ENCODE data around the gene ITCH.

GRCh38 chr20:34495916-34496315 lies 132.8 kb downstream of the ITCH start:
- no peak for TF ChIP-seq POLR2A (IDR thresholded peaks at IDR 0.05; ENCODE audit: control extremely low read depth in 1 of 2, low read depth in 2 of 2, low read length in 2 of 2)
- no peak for TF ChIP-seq MAFK (IDR thresholded peaks at IDR 0.05; ENCODE audit: low read depth, low read length)
- no peak for TF ChIP-seq CTCF (IDR thresholded peaks at IDR 0.05; ENCODE audit: control extremely low read depth in 1 of 3, insufficient read depth in 1 of 3, low read depth in 1 of 3, low read length in 3 of 3)
